ENCODE data around the gene LILRB1. TPM values are rescaled to one million over a fixed set of nuclear protein-coding genes. Genes with fewer than 3 reads are reported as not detected.

Gene LILRB1
- total RNA-seq, 1 donor, result not detected

DNA sequence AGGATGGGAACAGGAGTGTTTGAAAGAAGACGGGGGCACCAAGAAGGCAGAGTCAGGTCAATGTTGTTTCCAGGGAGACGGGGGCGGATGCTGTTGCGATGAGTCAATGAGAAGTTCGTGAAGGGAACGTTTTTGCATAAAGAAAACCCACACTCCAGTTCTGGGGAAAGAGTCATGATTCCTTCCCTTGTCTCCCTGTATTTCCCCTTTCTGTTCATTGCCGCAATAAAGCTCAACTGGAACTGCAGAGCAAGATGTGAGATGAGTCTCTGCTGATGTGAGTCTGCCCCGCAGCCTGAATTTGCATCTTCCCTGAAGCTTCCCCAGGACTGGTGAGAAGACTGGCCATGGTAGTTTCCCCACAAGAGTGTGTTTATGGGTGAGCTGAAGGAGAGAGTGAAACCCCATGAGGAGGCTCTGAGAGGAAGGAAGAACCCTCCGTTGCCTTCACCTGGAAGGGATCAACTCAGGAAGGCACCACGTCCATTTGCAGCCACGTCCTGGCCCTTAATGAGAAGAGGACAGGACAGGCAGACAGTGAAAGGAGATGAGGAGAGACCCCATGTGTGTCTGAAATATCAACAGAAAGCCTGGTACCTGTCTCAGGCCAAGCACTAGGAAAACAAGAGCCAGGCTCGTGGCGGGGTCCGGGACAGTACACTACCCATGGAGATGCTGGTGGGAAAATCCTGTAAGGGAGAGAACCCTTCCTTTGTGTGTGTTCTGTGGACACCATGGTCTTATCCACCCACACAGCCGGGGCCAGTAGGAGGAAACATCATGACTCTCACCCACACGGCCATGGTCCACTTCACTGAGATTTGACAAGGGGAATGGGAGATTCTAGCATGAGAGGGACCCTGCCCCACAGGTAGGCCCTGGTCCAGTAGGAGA is 23.1 kb upstream of the LILRB1 start:
- H3K79me2 ChIP-seq (ENCODE audit: insufficient read depth, low read length), result no peaks in the 10 kb centered on the region
- H3K4me1 ChIP-seq (ENCODE audit: insufficient read depth, low read length), result no peaks in the 10 kb centered on the region
- peaks cover 2% of the 10 kb centered on the region for H3K9me3 ChIP-seq (ENCODE audit: low read depth, low read length)
- H4K20me1 ChIP-seq (ENCODE audit: insufficient read depth, low read length), result no peaks in the 10 kb centered on the region
- H3K27me3 ChIP-seq (ENCODE audit: insufficient read depth, low read length), result no peaks in the 10 kb centered on the region
- H3K36me3 ChIP-seq (ENCODE audit: insufficient read depth, low read length), result no peaks in the 10 kb centered on the region
- no peak overlapping the region for H3K27ac ChIP-seq (ENCODE audit: low read depth, low read length)
- TF ChIP-seq, protein P1, sequence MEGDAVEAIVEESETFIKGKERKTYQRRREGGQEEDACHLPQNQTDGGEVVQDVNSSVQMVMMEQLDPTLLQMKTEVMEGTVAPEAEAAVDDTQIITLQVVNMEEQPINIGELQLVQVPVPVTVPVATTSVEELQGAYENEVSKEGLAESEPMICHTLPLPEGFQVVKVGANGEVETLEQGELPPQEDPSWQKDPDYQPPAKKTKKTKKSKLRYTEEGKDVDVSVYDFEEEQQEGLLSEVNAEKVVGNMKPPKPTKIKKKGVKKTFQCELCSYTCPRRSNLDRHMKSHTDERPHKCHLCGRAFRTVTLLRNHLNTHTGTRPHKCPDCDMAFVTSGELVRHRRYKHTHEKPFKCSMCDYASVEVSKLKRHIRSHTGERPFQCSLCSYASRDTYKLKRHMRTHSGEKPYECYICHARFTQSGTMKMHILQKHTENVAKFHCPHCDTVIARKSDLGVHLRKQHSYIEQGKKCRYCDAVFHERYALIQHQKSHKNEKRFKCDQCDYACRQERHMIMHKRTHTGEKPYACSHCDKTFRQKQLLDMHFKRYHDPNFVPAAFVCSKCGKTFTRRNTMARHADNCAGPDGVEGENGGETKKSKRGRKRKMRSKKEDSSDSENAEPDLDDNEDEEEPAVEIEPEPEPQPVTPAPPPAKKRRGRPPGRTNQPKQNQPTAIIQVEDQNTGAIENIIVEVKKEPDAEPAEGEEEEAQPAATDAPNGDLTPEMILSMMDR (IDR thresholded peaks at IDR 0.05; ENCODE audit: extremely low read depth, low read depth, low read length), result no peak
- H3K4me2 ChIP-seq (ENCODE audit: insufficient read depth, low read length), result no peak overlapping the region
- no peak overlapping the region for H2AFZ ChIP-seq (ENCODE audit: low read length)
- no peak overlapping the region for H3K4me3 ChIP-seq (ENCODE audit: insufficient read depth, low read length)
- no peak for DNase-seq (ENCODE audit: insufficient read length, low spot score, missing footprints)

DNA sequence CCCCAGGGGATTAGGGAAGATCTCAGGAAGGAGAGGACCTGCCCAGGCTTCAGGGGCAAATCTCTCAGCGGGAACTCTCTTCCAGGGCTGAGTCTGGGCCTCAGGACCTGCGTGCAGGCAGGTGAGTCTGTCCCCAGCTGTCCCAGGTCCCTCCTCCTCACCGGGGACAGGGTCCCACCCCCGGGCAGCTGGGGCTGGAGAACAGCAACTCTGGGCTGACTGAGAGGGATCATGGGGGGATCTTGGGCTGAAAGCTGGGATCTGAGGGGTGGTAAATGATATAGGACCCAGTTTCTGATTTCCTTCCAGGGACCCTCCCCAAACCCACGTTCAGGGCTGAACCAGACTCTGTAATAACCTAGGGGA is 22.5 kb upstream of the LILRB1 start:
- DNase-seq (ENCODE audit: insufficient read length, low spot score, missing footprints), result no peak
- no peaks in the 10 kb centered on the region for H3K36me3 ChIP-seq (ENCODE audit: insufficient read depth, low read length)
- no peaks in the 10 kb centered on the region for H3K79me2 ChIP-seq (ENCODE audit: insufficient read depth, low read length)
- H3K4me3 ChIP-seq (ENCODE audit: insufficient read depth, low read length), result no peak overlapping the region
- TF ChIP-seq, protein P1 (IDR thresholded peaks at IDR 0.05; ENCODE audit: extremely low read depth, low read depth, low read length), result no peak
- no peaks in the 10 kb centered on the region for H4K20me1 ChIP-seq (ENCODE audit: insufficient read depth, low read length)
- H3K27me3 ChIP-seq (ENCODE audit: insufficient read depth, low read length), result no peaks in the 10 kb centered on the region
- peaks cover 2% of the 10 kb centered on the region for H3K9me3 ChIP-seq (ENCODE audit: low read depth, low read length)
- H2AFZ ChIP-seq (ENCODE audit: low read length), result no peak overlapping the region
- H3K4me2 ChIP-seq (ENCODE audit: insufficient read depth, low read length), result no peak overlapping the region
- H3K4me1 ChIP-seq (ENCODE audit: insufficient read depth, low read length), result no peaks in the 10 kb centered on the region
- no peak overlapping the region for H3K27ac ChIP-seq (ENCODE audit: low read depth, low read length)

DNA sequence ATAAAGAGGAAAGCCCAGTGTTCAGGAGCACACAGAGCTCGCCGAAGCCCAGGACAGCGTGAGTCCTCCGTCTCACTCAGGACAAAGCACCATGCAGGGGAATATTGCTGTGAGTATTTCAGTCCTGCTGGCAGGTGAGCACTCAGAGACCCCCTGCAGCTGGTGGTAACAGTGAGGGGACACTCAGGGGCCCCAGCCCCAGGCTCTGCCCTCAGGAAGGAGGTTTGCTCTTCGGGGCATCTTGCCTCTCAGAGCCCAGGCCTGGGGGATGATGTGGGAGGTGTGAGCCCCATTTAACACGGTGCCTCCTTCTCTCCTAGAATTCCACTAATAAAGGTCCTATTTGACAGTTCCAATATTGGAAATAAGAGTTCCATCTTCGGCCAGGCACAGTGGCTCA is 22.1 kb upstream of the LILRB1 start:
- H3K79me2 ChIP-seq (ENCODE audit: insufficient read depth, low read length), result no peaks in the 10 kb centered on the region
- no peak overlapping the region for H3K27ac ChIP-seq (ENCODE audit: low read depth, low read length)
- no peak overlapping the region for H2AFZ ChIP-seq (ENCODE audit: low read length)
- H3K36me3 ChIP-seq (ENCODE audit: insufficient read depth, low read length), result no peaks in the 10 kb centered on the region
- TF ChIP-seq, protein P1 (IDR thresholded peaks at IDR 0.05; ENCODE audit: extremely low read depth, low read depth, low read length), result no peak
- no peaks in the 10 kb centered on the region for H3K4me1 ChIP-seq (ENCODE audit: insufficient read depth, low read length)
- peaks cover 2% of the 10 kb centered on the region for H3K9me3 ChIP-seq (ENCODE audit: low read depth, low read length)
- H3K4me2 ChIP-seq (ENCODE audit: insufficient read depth, low read length), result no peak overlapping the region
- no peak overlapping the region for H3K4me3 ChIP-seq (ENCODE audit: insufficient read depth, low read length)
- no peaks in the 10 kb centered on the region for H4K20me1 ChIP-seq (ENCODE audit: insufficient read depth, low read length)
- no peak for DNase-seq (ENCODE audit: insufficient read length, low spot score, missing footprints)
- no peaks in the 10 kb centered on the region for H3K27me3 ChIP-seq (ENCODE audit: insufficient read depth, low read length)

DNA sequence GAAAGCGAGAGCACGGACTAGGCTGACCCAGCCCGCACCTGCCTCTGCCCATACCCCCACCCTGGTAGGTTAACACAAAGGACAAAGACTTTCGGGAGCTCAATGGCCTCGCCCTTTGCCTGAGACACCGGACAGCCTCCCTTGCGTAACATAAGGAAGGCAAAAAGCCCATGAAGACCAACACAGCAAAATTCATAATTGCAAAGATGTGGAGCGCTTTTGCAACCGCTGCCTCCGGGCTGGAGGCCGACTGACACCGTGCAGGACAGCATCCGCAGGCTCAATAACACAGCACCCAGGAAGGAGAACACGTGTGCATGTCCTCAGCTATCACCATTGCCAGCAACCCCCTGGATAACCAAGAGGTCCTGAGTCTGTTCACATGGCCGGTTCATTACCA is 21.5 kb upstream of the LILRB1 start:
- TF ChIP-seq, protein P1 (IDR thresholded peaks at IDR 0.05; ENCODE audit: extremely low read depth, low read depth, low read length), result no peak
- H3K79me2 ChIP-seq (ENCODE audit: insufficient read depth, low read length), result no peaks in the 10 kb centered on the region
- no peak overlapping the region for H3K27ac ChIP-seq (ENCODE audit: low read depth, low read length)
- H3K27me3 ChIP-seq (ENCODE audit: insufficient read depth, low read length), result no peaks in the 10 kb centered on the region
- no peak overlapping the region for H3K4me2 ChIP-seq (ENCODE audit: insufficient read depth, low read length)
- DNase-seq (ENCODE audit: insufficient read length, low spot score, missing footprints), result no peak
- H3K4me1 ChIP-seq (ENCODE audit: insufficient read depth, low read length), result no peaks in the 10 kb centered on the region
- peaks cover 2% of the 10 kb centered on the region for H3K9me3 ChIP-seq (ENCODE audit: low read depth, low read length)
- no peaks in the 10 kb centered on the region for H4K20me1 ChIP-seq (ENCODE audit: insufficient read depth, low read length)
- H3K4me3 ChIP-seq (ENCODE audit: insufficient read depth, low read length), result no peak overlapping the region
- H3K36me3 ChIP-seq (ENCODE audit: insufficient read depth, low read length), result no peaks in the 10 kb centered on the region
- no peak overlapping the region for H2AFZ ChIP-seq (ENCODE audit: low read length)
